Memory B cell (primary cell): Measurements from ENCODE around the gene LRTM2.

Source experiments
- ATAC-seq: fragments of 150-1000 bp; cut with Tn5 transposase; 2 replicates; pipeline ENCODE4 v1.10.0; 2021; ENCODE audit warnings: low read depth, mild to moderate bottlenecking, moderate library complexity
- DNase-seq, 2 donors: peaks; one replicate each; pipeline ENCODE4 v3.0.0; 2022; ENCODE audit warnings: low spot score in 2 of 2
- H3K27ac Mint-ChIP-seq: one replicate; pipeline ENCODE4 v1.8.0; 2022; ENCODE audit warnings: mild to moderate bottlenecking, moderate library complexity, mixed read lengths
- H3K27me3 Mint-ChIP-seq: one replicate; pipeline ENCODE4 v1.8.0; 2022; ENCODE audit warnings: mixed read lengths
- H3K36me3 Mint-ChIP-seq: one replicate; pipeline ENCODE4 v1.8.0; 2022; ENCODE audit warnings: mild to moderate bottlenecking, mixed read lengths
- H3K4me1 Mint-ChIP-seq: one replicate; pipeline ENCODE4 v1.8.0; 2022; ENCODE audit warnings: mixed read lengths
- H3K4me3 Mint-ChIP-seq: one replicate; pipeline ENCODE4 v1.8.0; 2022; ENCODE audit warnings: mild to moderate bottlenecking, moderate library complexity, mixed read lengths
- H3K9me3 Mint-ChIP-seq: one replicate; pipeline ENCODE4 v1.8.0; 2022; ENCODE audit warnings: mixed read lengths

Gene LRTM2

DNA sequence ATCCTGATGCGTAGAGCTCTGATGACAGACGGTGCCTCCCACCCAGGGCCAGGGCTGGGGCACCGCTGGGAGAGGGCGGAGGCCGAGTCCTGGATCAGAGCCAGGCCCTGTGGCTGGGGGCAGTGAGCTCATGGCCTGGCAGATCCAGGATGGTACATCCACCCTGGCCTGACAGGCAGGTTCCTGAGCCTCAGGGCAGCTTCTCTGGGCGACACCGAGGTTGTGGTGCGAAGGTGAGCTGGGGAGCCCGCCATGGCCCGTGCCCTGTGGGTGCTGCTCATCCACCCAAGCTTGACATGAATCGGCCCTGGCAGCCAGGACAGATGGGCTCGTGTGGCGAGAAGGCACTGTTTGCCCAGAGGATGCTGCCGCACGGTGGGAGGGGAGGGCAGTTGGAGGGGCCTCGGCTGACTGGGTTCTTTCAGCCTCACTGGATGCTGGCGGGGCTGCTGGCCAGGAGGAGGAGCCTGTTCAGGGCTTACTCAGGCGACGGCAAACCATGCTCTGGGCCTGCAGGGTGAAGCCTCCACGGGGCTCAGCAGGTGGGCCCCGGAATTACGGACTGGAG, 16.6 kb downstream of the LRTM2 start:
- Mint-ChIP-seq H3K9me3 (no peaks in the 10 kb centered on the region), H3K36me3 (no peaks in the 10 kb centered on the region), H3K4me1 (peaks cover 13% of the 10 kb centered on the region), H3K27me3 (peaks cover 18% of the 10 kb centered on the region), H3K27ac (no peak overlapping the region), H3K4me3 (no peak overlapping the region)
- ATAC-seq (no peak), DNase-seq (no peak)

DNA sequence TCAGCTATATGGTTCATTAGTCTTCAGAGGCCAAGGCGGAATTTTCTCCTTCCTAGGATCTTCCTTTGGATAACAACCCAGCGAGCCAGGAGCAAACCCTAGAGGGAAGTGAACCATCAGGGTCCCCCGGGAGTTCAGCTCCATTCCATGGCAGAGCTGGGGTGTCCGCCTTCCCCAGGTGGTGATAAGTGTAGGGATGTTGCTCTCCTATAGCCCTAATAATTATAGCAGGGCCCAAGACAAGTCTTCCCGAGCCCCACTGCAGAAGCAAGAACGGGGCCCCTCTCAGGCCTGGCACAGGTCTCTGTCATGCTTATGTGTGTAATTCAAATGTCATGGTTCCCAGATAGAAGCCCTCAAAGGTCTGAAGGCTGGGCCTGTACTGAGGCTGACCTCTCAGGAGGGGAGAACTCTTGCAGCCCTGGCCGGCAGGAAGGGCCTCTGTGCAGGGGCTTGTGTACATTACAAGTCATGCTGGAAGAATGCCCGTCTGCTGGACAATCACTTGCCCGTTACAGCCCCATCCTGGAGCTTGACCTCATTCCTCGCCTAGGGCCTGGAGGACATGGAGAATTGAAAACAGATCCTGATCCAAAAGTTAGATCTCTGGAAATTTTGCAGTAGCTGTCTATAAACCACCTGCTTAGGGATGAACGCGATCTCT, 17.3 kb downstream of the LRTM2 start:
- Mint-ChIP-seq H3K9me3 (no peaks in the 10 kb centered on the region), H3K4me1 (peaks cover 19% of the 10 kb centered on the region), H3K36me3 (no peaks in the 10 kb centered on the region), H3K27ac (no peak overlapping the region), H3K4me3 (no peak overlapping the region), H3K27me3 (peaks cover 18% of the 10 kb centered on the region)
- ATAC-seq (no peak), DNase-seq (no peak)

DNA sequence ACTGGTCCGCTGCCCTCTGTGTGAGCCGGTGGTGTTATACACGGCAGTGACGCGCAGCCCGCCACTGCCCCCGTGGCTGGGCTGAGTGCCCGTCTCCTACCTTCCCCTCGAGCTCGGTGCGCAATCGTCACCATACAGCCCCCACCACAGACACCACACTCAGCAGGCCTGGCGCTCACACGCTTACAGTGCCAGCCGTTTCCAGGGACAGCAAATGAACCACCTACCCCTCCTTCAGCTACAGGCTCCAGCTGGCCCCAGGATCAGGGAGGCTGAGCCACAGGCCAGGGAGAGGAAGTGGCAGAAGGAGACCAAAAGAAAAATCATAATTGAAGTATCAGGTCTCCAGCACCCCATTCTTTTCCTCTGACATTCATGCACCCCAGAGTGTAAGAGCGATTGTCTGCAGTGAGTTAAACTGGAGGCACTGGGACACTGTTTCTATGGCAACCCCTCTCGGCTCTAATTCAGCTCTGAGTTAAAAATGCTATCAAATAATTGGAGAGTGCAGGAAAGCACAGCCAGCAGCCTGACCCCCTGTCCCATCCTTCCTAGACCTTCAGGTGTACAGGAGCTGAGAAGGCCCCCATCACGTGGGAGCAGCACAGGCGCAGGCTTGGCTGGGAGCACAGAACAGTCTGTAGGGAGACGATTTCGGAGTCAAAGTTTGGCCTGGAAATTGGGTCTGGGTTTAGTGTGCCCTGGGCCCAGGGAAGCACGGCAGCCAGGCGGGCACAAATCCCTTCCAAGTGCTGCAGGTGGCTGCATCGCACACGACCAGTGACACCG, 18.0 kb downstream of the LRTM2 start:
- H3K27me3 Mint-ChIP-seq = peaks cover 19% of the 10 kb centered on the region
- peaks cover 22% of the 10 kb centered on the region for H3K4me1 Mint-ChIP-seq
- H3K27ac Mint-ChIP-seq = no peak overlapping the region
- no peak overlapping the region for H3K4me3 Mint-ChIP-seq
- no peaks in the 10 kb centered on the region for H3K36me3 Mint-ChIP-seq
- no peak for DNase-seq
- ATAC-seq = no peak
- no peaks in the 10 kb centered on the region for H3K9me3 Mint-ChIP-seq

DNA sequence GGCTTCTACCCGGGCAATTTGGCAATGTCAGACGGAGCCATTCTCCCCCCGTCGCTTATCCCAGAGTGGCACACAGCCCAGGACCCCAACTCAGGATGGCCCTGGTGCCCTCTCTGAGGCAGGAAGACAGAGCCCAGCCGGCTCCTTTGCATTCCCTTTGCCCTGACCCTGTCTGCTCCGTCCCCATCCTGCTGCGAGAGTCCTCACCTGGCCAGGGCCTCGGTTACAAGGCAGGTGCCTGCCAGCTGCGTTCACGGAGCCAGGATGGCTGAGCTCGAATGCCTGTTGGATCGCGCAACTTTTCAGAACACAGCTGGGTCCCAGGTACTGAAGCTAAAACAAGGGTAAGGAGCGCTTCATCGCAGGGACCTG, 18.6 kb downstream of the LRTM2 start:
- Mint-ChIP-seq H3K4me3 (no peak overlapping the region), H3K27ac (no peak overlapping the region), H3K9me3 (no peaks in the 10 kb centered on the region), H3K27me3 (peaks cover 17% of the 10 kb centered on the region), H3K36me3 (no peaks in the 10 kb centered on the region), H3K4me1 (peaks cover 22% of the 10 kb centered on the region)
- DNase-seq (no peak), ATAC-seq (no peak)

DNA sequence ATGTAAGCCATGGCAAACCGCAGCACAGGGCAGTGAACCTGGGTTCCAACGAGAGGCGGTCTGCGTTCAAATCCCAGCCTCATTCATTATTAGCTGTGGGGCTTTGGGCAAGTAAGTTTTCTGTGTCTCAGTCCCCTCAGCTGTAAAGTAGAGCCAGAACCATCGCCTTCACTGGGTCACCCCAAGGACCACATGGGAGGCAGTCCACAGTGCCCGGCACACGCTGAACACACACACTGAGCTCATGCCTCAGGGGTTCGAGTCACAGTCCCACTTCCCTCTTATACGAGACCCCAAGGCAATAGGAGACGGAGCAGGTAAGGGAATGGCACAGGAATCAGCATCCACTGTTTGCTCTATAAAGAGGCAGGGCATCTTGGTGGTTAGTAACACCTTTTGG, 19.1 kb downstream of the LRTM2 start:
- no peak overlapping the region for H3K27ac Mint-ChIP-seq
- no peak overlapping the region for H3K4me3 Mint-ChIP-seq
- peaks cover 17% of the 10 kb centered on the region for H3K27me3 Mint-ChIP-seq
- H3K36me3 Mint-ChIP-seq = no peaks in the 10 kb centered on the region
- H3K4me1 Mint-ChIP-seq = peaks cover 24% of the 10 kb centered on the region
- H3K9me3 Mint-ChIP-seq = no peaks in the 10 kb centered on the region
- ATAC-seq (no peak), DNase-seq (no peak)

DNA sequence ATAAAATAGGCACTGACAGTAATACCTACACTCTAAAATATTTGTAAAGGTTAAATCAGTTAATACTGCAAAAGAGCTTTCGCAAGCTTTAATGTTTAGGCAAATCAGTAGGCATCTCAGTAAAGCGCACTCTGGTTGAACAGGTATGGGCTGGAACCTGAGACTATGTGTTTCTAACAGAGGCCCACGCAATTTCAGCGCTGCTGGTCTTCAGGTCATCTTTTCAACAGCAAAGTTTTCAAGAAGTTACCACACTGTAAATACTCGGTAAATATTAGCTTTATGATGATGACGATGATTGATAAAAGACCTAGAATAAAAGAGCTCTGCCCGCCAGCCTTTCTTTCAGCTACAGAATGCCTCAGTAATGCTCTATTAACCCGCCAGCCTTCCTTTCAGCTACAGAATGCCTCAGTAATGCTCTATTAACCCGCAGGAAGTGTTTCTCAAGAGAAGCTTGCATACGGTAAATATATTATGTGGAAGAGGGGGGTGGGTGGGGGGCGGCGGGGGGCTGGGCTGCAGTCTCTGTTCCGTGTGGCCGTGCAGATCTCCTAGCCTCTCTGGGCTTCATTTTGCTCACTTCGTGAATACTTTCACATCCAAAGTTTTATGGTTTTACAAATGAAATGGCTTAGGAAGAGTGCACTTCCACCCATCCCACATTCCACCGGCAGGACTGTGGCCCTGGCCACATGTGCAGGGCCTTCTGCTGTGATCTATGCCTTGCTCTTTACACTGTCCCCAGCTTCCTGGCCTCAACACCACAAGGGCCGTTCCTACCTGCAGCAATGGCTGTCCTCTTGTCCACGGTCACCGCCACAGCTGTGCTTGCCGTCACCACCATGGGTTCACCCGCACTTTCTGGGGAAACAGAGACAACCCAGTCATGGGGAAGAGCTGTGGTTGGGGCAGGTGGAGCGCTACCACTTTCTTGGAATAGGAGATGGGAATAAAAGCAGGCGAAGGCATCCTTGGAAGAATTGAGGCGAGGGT, 19.9 kb downstream of the LRTM2 start:
- peaks cover 15% of the 10 kb centered on the region for H3K27me3 Mint-ChIP-seq
- no peak overlapping the region for H3K4me3 Mint-ChIP-seq
- DNase-seq (no peak), ATAC-seq (no peak)
- no peaks in the 10 kb centered on the region for H3K9me3 Mint-ChIP-seq
- H3K27ac Mint-ChIP-seq = no peak overlapping the region
- H3K4me1 Mint-ChIP-seq = peaks cover 27% of the 10 kb centered on the region
- no peaks in the 10 kb centered on the region for H3K36me3 Mint-ChIP-seq

DNA sequence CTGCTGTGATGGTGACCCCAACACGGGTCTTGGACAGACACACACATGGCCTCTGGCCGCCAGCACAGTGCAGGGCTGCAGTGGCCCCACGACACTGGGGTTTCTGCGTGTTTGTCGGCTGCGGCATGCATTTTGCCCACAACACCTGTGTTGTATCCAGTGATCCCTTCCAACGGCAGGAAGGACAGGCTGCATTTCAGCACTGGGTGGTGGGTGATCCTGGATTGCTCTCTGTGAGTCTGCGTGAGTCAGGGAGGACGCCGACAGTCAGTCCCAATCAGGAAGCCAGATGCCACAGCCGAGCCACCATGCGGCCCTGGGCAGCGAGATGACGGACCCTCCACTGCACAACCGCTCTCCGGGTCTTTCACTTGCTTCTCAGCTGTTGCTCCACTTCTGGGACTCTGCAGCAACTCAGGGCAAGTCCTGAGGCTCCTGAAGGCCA, 20.6 kb downstream of the LRTM2 start:
- ATAC-seq (no peak), DNase-seq (no peak)
- Mint-ChIP-seq H3K27ac (no peak overlapping the region), H3K4me3 (no peak overlapping the region), H3K9me3 (no peaks in the 10 kb centered on the region), H3K36me3 (no peaks in the 10 kb centered on the region), H3K4me1 (peaks cover 26% of the 10 kb centered on the region), H3K27me3 (peaks cover 14% of the 10 kb centered on the region)

DNA sequence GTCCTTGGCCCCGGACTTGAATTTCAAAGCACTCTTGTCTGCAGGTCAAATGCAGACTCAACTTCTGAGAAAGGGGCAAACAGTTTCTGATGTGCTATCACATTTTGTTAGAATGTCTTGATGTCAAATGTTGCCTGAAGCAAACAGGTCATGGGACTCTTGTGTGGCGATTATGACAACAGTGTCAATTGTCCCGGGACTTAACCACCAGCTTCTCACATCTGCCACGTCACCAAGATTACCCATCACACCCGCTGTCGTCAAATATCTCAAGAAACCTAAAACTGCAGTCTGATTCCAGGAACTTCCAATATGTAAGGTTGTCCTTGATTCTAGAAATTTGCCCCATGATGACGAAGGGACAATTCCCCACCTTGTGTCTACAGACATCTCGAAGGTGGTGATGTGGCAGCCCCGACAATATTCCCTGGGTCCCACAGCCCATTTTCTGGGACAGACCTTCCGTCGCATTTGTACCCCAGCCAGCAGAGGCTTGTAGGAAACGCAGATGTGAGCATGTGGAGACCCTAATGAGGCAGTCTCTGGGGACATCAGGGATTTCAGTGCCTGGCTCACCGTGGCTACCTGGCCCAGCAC, 21.3 kb downstream of the LRTM2 start:
- Mint-ChIP-seq H3K9me3 (no peaks in the 10 kb centered on the region), H3K27me3 (peaks cover 15% of the 10 kb centered on the region), H3K36me3 (no peaks in the 10 kb centered on the region), H3K27ac (no peak overlapping the region), H3K4me3 (peak overlapping the region; percentile 31), H3K4me1 (peaks cover 26% of the 10 kb centered on the region)
- ATAC-seq (peak; percentile 21), DNase-seq (no peak)

DNA sequence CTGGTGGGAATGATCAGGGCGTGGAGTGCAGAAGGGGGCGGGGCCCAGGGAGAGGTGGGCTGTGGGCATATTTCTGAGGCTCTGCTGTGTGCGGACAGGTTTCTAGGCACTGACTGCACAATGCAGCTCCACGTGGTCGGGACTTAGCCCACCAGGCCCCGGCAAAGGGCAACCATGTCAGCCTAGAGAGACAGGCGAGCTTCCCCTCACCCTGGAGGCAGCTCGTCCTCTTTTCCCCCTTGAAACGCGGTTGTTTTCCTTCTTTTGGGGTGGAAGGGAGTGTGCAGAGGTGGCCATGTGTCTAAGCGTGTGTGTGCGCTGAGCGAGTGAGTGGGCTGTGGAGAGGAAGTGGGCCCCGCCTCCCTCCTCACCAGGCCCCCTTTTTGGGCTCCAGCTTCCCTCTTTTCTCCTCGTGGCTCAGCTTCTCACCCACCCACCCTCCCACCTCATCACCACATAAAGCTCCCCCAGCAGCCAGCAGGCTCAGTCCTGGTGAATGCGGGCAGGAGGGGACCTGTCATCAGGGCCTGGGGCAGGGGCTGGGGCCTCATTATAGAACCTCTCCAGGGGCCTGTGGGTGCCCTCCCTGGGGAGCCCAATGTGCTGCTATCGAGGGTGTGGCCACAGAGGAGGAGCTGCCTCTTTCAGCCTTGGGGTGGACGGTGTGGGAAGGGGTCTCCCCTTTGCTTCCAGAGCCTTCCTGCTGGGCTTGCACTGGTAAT, 22.0 kb downstream of the LRTM2 start:
- Mint-ChIP-seq H3K36me3 (no peaks in the 10 kb centered on the region), H3K27ac (no peak overlapping the region), H3K9me3 (no peaks in the 10 kb centered on the region), H3K4me3 (peak overlapping the region; percentile 31), H3K27me3 (peaks cover 15% of the 10 kb centered on the region), H3K4me1 (peaks cover 26% of the 10 kb centered on the region)
- ATAC-seq = peak; percentile 76
- DNase-seq = no peak

DNA sequence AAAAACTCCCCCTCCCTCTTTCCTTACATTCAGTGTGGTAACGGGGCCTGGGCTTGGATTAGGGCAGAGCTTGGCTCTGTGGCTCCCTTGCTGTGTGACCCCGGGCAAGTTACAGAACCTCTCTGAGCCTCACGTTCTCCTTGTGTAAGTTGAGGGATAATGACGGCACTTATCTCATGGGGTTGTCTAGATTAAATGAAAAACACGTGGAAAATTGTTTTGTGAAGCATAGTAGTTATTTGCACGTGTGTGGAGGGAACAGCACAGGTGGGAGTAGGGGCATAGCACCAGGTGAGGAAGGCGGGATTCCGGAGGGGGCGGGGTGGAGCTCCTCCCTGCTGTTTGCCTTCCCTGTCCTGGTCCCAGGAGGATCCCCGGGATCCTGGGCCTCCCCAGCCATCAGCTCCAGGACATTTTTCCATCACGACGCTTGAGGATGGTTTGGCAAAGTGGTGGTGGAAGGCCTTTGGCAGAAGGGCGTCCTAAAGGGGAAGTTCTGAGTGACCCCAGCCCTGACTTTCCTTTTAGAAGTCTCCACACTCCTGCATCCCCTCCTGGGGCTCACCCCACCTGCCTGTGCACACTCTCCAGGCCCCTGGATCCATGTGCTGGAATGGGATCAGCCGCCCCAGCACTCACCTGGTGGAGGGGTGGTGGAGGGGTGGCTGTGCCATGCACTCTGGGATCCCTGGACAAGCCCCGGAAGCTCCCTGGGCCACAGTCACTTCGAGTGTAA, 22.7 kb downstream of the LRTM2 start:
- H3K36me3 Mint-ChIP-seq = no peaks in the 10 kb centered on the region
- H3K4me1 Mint-ChIP-seq = peaks cover 26% of the 10 kb centered on the region
- DNase-seq (no peak), ATAC-seq (no peak)
- peaks cover 14% of the 10 kb centered on the region for H3K27me3 Mint-ChIP-seq
- H3K9me3 Mint-ChIP-seq = no peaks in the 10 kb centered on the region
- H3K4me3 Mint-ChIP-seq = peak overlapping the region; percentile 12
- no peak overlapping the region for H3K27ac Mint-ChIP-seq

DNA sequence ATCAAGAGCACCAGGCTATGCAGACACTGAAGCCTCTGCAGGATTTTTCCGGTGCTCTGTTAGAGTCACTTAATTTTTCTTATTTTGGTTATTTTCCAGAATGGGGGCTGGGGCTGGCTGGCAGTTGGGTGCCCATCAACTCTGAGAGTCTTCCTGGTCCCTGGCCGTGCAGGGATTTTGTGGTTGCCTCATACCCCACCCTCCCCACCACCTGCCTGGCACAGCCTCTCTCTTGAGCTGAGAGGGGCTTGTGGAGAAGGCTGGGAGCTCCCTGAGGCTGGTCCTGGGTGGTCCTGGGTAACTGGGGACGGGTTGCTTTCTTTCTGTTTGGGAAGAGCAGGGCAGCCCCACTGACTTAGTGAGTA, 23.3 kb downstream of the LRTM2 start:
- Mint-ChIP-seq H3K4me1 (peaks cover 26% of the 10 kb centered on the region), H3K36me3 (no peaks in the 10 kb centered on the region), H3K27ac (no peak overlapping the region), H3K4me3 (no peak overlapping the region), H3K9me3 (no peaks in the 10 kb centered on the region), H3K27me3 (peaks cover 12% of the 10 kb centered on the region)
- DNase-seq = no peak
- ATAC-seq = no peak

DNA sequence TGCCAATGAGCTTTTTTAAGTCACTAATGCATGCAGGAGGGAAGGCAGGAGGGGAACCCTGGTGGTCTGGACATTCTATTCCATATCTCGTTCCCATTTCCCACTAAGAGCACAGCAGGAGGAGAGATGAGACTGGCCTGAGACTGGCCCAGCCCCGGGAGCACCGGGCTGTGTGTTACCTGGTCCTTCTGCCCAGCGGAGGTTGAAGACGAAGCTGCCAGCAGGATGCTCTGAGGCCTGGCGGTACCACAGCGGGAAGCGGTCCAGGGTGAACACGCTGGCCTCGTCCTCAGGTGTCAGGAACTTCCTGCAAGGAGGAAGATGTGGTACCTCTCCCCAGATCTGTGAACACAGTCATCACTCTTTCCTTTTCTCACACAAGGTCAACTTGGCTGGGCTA, 23.9 kb downstream of the LRTM2 start:
- no peak overlapping the region for H3K4me3 Mint-ChIP-seq
- no peaks in the 10 kb centered on the region for H3K9me3 Mint-ChIP-seq
- peaks cover 10% of the 10 kb centered on the region for H3K27me3 Mint-ChIP-seq
- ATAC-seq = no peak
- DNase-seq = no peak
- H3K4me1 Mint-ChIP-seq = peaks cover 26% of the 10 kb centered on the region
- no peak overlapping the region for H3K27ac Mint-ChIP-seq
- no peaks in the 10 kb centered on the region for H3K36me3 Mint-ChIP-seq
